ENCODE measurements around the gene GRIA1. TPM values are rescaled to one million over a fixed set of nuclear protein-coding genes. Genes with fewer than 3 reads are reported as not detected.

The GRIA1 gene
- total RNA-seq, 1 experiment from 2014 or later = not detected

DNA sequence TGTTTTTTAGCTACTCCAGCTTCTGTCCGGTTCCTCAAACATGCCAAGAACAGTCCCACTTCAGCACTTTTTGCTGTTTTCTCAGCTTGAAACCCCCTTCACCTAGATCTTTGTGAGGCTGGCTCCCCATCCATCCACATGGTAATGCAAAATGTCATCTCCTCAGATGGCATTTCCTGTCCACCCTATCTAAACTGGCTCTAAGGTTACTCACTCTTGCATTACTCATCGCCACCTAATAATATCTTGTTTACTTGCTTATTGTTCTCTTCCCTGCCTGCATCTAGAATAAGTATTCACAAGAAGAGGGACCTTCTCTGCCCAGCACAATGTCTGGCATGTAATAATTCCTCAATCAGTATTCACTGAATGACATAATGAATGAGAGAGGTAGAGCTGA, 328.2 kb downstream of the GRIA1 start:
- Histone ChIP-seq H3K27ac (ENCODE audit: low read length) (no peak overlapping the region), H3K9me3 (ENCODE audit: control insufficient read depth, insufficient read depth, low read depth, low read length) (no peaks in the 10 kb centered on the region), H3K36me3 (ENCODE audit: control insufficient read depth, insufficient read depth, low read length) (no peaks in the 10 kb centered on the region), H3K4me1 (ENCODE audit: control insufficient read depth, insufficient read depth, low read length) (no peaks in the 10 kb centered on the region), H3K4me3 (ENCODE audit: low read depth in 2 of 2, low read length in 2 of 2) (no peak overlapping the region), H3K27me3 (ENCODE audit: control insufficient read depth, insufficient read depth, low read length) (no peaks in the 10 kb centered on the region)
- intact Hi-C loops (cut with micrococcal nuclease; ENCODE audit: unreplicated experiment) (no loop called here), in situ Hi-C loops (cut with HindIII; ENCODE audit: low pct_unique_long_range_greater_than_20kb, low sequenced_read_pairs) (no loop called here)
- CTCF ChIA-PET = no interaction called here
- DNase-seq (ENCODE audit: low read depth, low spot score) = no peak
- no peak for ATAC-seq
- BruUV-seq (replicated peaks) = no TSS peak
- POLR2A ChIA-PET = no interaction called here
- no peak for TF ChIP-seq POLR2AphosphoS5 (IDR thresholded peaks at IDR 0.05; ENCODE audit: low read depth, low read length)
- TF ChIP-seq, protein P1, sequence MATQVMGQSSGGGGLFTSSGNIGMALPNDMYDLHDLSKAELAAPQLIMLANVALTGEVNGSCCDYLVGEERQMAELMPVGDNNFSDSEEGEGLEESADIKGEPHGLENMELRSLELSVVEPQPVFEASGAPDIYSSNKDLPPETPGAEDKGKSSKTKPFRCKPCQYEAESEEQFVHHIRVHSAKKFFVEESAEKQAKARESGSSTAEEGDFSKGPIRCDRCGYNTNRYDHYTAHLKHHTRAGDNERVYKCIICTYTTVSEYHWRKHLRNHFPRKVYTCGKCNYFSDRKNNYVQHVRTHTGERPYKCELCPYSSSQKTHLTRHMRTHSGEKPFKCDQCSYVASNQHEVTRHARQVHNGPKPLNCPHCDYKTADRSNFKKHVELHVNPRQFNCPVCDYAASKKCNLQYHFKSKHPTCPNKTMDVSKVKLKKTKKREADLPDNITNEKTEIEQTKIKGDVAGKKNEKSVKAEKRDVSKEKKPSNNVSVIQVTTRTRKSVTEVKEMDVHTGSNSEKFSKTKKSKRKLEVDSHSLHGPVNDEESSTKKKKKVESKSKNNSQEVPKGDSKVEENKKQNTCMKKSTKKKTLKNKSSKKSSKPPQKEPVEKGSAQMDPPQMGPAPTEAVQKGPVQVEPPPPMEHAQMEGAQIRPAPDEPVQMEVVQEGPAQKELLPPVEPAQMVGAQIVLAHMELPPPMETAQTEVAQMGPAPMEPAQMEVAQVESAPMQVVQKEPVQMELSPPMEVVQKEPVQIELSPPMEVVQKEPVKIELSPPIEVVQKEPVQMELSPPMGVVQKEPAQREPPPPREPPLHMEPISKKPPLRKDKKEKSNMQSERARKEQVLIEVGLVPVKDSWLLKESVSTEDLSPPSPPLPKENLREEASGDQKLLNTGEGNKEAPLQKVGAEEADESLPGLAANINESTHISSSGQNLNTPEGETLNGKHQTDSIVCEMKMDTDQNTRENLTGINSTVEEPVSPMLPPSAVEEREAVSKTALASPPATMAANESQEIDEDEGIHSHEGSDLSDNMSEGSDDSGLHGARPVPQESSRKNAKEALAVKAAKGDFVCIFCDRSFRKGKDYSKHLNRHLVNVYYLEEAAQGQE (IDR thresholded peaks at IDR 0.05; ENCODE audit: insufficient read depth in 1 of 2, low read depth in 2 of 2, low read length in 1 of 2) = no peak
- no peak for TF ChIP-seq TCF7L2 (IDR thresholded peaks at IDR 0.05; ENCODE audit: low read depth, low read length)
- TF ChIP-seq, protein P2, sequence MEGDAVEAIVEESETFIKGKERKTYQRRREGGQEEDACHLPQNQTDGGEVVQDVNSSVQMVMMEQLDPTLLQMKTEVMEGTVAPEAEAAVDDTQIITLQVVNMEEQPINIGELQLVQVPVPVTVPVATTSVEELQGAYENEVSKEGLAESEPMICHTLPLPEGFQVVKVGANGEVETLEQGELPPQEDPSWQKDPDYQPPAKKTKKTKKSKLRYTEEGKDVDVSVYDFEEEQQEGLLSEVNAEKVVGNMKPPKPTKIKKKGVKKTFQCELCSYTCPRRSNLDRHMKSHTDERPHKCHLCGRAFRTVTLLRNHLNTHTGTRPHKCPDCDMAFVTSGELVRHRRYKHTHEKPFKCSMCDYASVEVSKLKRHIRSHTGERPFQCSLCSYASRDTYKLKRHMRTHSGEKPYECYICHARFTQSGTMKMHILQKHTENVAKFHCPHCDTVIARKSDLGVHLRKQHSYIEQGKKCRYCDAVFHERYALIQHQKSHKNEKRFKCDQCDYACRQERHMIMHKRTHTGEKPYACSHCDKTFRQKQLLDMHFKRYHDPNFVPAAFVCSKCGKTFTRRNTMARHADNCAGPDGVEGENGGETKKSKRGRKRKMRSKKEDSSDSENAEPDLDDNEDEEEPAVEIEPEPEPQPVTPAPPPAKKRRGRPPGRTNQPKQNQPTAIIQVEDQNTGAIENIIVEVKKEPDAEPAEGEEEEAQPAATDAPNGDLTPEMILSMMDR (IDR thresholded peaks at IDR 0.05) = no peak

- no peak for DNase-seq (ENCODE audit: low read depth, low spot score)
- no peak for ATAC-seq
- TF ChIP-seq TCF7L2 (IDR thresholded peaks at IDR 0.05; ENCODE audit: low read depth, low read length) (no peak), POLR2AphosphoS5 (IDR thresholded peaks at IDR 0.05; ENCODE audit: low read depth, low read length) (no peak), SIN3A (IDR thresholded peaks at IDR 0.05; ENCODE audit: borderline replicate concordance, insufficient read depth, low read depth, low read length) (no peak)
- TF ChIP-seq, protein P2 (IDR thresholded peaks at IDR 0.05) = no peak
- TF ChIP-seq, protein P1 (IDR thresholded peaks at IDR 0.05; ENCODE audit: insufficient read depth in 1 of 2, low read depth in 2 of 2, low read length in 1 of 2) = no peak
- Histone ChIP-seq H3K9me3 (ENCODE audit: control insufficient read depth, insufficient read depth, low read depth, low read length) (no peaks in the 10 kb centered on the region), H3K27me3 (ENCODE audit: control insufficient read depth, insufficient read depth, low read length) (no peaks in the 10 kb centered on the region), H3K27ac (ENCODE audit: low read length) (no peak overlapping the region), H3K4me1 (ENCODE audit: control insufficient read depth, insufficient read depth, low read length) (no peaks in the 10 kb centered on the region), H3K36me3 (ENCODE audit: control insufficient read depth, insufficient read depth, low read length) (no peaks in the 10 kb centered on the region), H3K4me3 (ENCODE audit: low read depth in 2 of 2, low read length in 2 of 2) (no peak overlapping the region)
- intact Hi-C loops (cut with micrococcal nuclease; ENCODE audit: unreplicated experiment) (no loop called here), in situ Hi-C loops (cut with HindIII; ENCODE audit: low pct_unique_long_range_greater_than_20kb, low sequenced_read_pairs) (no loop called here)
- BruUV-seq (replicated peaks) = no TSS peak
- ChIA-PET POLR2A (no interaction called here), CTCF (no interaction called here)
Observed at GRCh38 chr5:153823036-153823435, 332.6 kb downstream of the GRIA1 start.
